Measurements from ENCODE around the gene STARD9. TPM values are rescaled to one million over a fixed set of nuclear protein-coding genes. Genes with fewer than 3 reads are reported as not detected.

Gene STARD9
- total RNA-seq, 1 donor from 2014 or later, result 7.1 TPM

DNA sequence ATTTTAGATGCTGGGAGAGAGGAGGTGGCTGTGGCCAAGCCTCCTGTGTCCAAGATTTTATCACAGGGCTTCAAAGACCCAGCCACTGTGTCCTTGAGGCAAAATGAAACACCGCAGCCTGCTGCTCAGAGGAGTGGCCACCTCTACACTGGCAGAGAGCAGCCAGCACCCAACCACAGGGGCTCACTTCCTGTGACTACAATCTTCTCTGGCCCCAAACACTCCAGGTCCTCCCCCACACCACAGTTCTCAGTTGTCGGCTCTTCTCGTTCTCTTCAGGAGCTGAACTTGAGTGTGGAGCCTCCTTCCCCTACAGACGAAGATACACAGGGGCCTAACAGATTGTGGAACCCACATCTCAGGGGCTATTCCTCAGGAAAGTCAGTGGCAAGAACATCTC is 115.9 kb downstream of the STARD9 start:
- no peak overlapping the region for H3K27ac Mint-ChIP-seq (ENCODE audit: unreplicated experiment)
- no peaks in the 10 kb centered on the region for H3K27me3 Mint-ChIP-seq (ENCODE audit: low read depth, unreplicated experiment)
- no peak for DNase-seq (ENCODE audit: low read depth)
- H3K4me1 Mint-ChIP-seq (ENCODE audit: low read depth, unreplicated experiment), result no peaks in the 10 kb centered on the region
- no peak overlapping the region for H3K27ac ChIP-seq (ENCODE audit: low read depth, low read length)
- no peaks in the 10 kb centered on the region for H3K9me3 ChIP-seq (ENCODE audit: insufficient read depth, low read depth, low read length)
- no peaks in the 10 kb centered on the region for H3K27me3 ChIP-seq (ENCODE audit: insufficient read depth, low read length)
- H3K4me1 ChIP-seq (ENCODE audit: insufficient read depth, low read length), result no peaks in the 10 kb centered on the region
- H3K36me3 ChIP-seq (ENCODE audit: insufficient read depth, low read length), result peaks cover 8% of the 10 kb centered on the region
- no peak for FAIRE-seq
- no peak overlapping the region for H3K4me3 ChIP-seq (ENCODE audit: insufficient read depth, low read depth, low read length)
- H4K20me1 ChIP-seq (ENCODE audit: insufficient read depth, low read length), result no peaks in the 10 kb centered on the region
- H3K9ac ChIP-seq (ENCODE audit: low read length), result no peak overlapping the region
- H3K36me3 Mint-ChIP-seq (ENCODE audit: low read depth, unreplicated experiment), result peaks cover 49% of the 10 kb centered on the region
- no peaks in the 10 kb centered on the region for H3K79me2 ChIP-seq (ENCODE audit: insufficient read depth, low read length)
- TF ChIP-seq EZH2 (IDR thresholded peaks at IDR 0.05; ENCODE audit: insufficient read depth, low read length), result no peak
- TF ChIP-seq, protein P1, sequence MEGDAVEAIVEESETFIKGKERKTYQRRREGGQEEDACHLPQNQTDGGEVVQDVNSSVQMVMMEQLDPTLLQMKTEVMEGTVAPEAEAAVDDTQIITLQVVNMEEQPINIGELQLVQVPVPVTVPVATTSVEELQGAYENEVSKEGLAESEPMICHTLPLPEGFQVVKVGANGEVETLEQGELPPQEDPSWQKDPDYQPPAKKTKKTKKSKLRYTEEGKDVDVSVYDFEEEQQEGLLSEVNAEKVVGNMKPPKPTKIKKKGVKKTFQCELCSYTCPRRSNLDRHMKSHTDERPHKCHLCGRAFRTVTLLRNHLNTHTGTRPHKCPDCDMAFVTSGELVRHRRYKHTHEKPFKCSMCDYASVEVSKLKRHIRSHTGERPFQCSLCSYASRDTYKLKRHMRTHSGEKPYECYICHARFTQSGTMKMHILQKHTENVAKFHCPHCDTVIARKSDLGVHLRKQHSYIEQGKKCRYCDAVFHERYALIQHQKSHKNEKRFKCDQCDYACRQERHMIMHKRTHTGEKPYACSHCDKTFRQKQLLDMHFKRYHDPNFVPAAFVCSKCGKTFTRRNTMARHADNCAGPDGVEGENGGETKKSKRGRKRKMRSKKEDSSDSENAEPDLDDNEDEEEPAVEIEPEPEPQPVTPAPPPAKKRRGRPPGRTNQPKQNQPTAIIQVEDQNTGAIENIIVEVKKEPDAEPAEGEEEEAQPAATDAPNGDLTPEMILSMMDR (IDR thresholded peaks at IDR 0.05; ENCODE audit: insufficient read depth, low read depth, low read length), result no peak
- H2AFZ ChIP-seq (ENCODE audit: low read depth, low read length), result no peak overlapping the region
- no peak overlapping the region for H3K4me3 Mint-ChIP-seq (ENCODE audit: unreplicated experiment)
- no peak overlapping the region for H3K4me2 ChIP-seq (ENCODE audit: low read length)
- peaks cover 2% of the 10 kb centered on the region for H3K9me3 Mint-ChIP-seq (ENCODE audit: unreplicated experiment)

DNA sequence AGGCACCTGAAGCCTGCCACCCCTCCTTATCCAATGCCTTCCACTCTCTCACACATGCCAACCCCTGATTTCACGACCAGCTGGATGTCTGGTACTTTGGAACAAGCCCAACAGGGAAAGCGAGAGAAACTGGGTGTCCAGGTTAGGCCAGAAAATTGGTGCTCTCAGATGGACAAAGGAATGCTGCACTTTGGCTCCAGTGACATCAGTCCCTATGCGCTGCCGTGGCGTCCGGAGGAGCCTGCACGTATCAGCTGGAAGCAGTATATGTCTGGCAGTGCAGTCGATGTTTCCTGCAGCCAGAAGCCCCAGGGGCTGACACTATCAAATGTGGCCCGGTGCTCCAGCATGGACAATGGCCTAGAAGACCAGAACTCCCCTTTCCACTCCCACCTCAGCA is 116.4 kb downstream of the STARD9 start:
- no peak overlapping the region for H3K4me2 ChIP-seq (ENCODE audit: low read length)
- H3K36me3 ChIP-seq (ENCODE audit: insufficient read depth, low read length), result peaks cover 6% of the 10 kb centered on the region
- no peak for FAIRE-seq
- TF ChIP-seq, protein P1 (IDR thresholded peaks at IDR 0.05; ENCODE audit: insufficient read depth, low read depth, low read length), result no peak
- no peak for TF ChIP-seq EZH2 (IDR thresholded peaks at IDR 0.05; ENCODE audit: insufficient read depth, low read length)
- no peaks in the 10 kb centered on the region for H3K4me1 ChIP-seq (ENCODE audit: insufficient read depth, low read length)
- H4K20me1 ChIP-seq (ENCODE audit: insufficient read depth, low read length), result no peaks in the 10 kb centered on the region
- no peak overlapping the region for H3K27ac Mint-ChIP-seq (ENCODE audit: unreplicated experiment)
- H3K27me3 Mint-ChIP-seq (ENCODE audit: low read depth, unreplicated experiment), result no peaks in the 10 kb centered on the region
- no peak overlapping the region for H3K4me3 Mint-ChIP-seq (ENCODE audit: unreplicated experiment)
- no peaks in the 10 kb centered on the region for H3K4me1 Mint-ChIP-seq (ENCODE audit: low read depth, unreplicated experiment)
- H3K27me3 ChIP-seq (ENCODE audit: insufficient read depth, low read length), result no peaks in the 10 kb centered on the region
- H3K79me2 ChIP-seq (ENCODE audit: insufficient read depth, low read length), result no peaks in the 10 kb centered on the region
- no peak overlapping the region for H3K4me3 ChIP-seq (ENCODE audit: insufficient read depth, low read depth, low read length)
- H3K36me3 Mint-ChIP-seq (ENCODE audit: low read depth, unreplicated experiment), result peaks cover 45% of the 10 kb centered on the region
- peaks cover 2% of the 10 kb centered on the region for H3K9me3 Mint-ChIP-seq (ENCODE audit: unreplicated experiment)
- H3K27ac ChIP-seq (ENCODE audit: low read depth, low read length), result no peak overlapping the region
- H3K9me3 ChIP-seq (ENCODE audit: insufficient read depth, low read depth, low read length), result no peaks in the 10 kb centered on the region
- no peak for DNase-seq (ENCODE audit: low read depth)
- no peak overlapping the region for H3K9ac ChIP-seq (ENCODE audit: low read length)
- no peak overlapping the region for H2AFZ ChIP-seq (ENCODE audit: low read depth, low read length)

DNA sequence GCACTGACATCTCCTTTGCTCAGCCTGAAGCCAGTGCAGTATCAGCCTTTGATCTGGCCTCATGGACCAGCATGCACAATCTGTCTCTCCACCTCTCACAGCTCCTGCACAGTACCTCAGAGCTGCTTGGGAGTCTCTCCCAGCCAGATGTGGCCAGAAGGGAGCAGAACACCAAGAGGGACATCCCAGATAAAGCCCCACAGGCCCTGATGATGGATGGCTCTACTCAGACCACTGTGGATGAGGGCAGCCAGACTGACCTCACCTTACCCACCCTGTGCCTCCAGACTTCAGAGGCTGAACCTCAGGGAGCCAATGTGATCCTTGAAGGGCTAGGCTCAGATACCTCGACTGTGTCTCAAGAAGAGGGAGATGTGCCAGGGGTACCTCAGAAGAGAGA is 117.1 kb downstream of the STARD9 start:
- DNase-seq (ENCODE audit: low read depth), result no peak
- no peaks in the 10 kb centered on the region for H3K9me3 ChIP-seq (ENCODE audit: insufficient read depth, low read depth, low read length)
- no peak overlapping the region for H3K9ac ChIP-seq (ENCODE audit: low read length)
- no peak for TF ChIP-seq EZH2 (IDR thresholded peaks at IDR 0.05; ENCODE audit: insufficient read depth, low read length)
- TF ChIP-seq, protein P1 (IDR thresholded peaks at IDR 0.05; ENCODE audit: insufficient read depth, low read depth, low read length), result no peak
- H3K4me3 ChIP-seq (ENCODE audit: insufficient read depth, low read depth, low read length), result no peak overlapping the region
- Mint-ChIP-seq H3K36me3 (ENCODE audit: low read depth, unreplicated experiment) (peaks cover 37% of the 10 kb centered on the region), H3K27me3 (ENCODE audit: low read depth, unreplicated experiment) (no peaks in the 10 kb centered on the region), H3K27ac (ENCODE audit: unreplicated experiment) (no peak overlapping the region), H3K9me3 (ENCODE audit: unreplicated experiment) (no peaks in the 10 kb centered on the region), H3K4me1 (ENCODE audit: low read depth, unreplicated experiment) (no peaks in the 10 kb centered on the region), H3K4me3 (ENCODE audit: unreplicated experiment) (no peak overlapping the region)
- H3K27ac ChIP-seq (ENCODE audit: low read depth, low read length), result no peak overlapping the region
- H3K36me3 ChIP-seq (ENCODE audit: insufficient read depth, low read length), result no peaks in the 10 kb centered on the region
- H3K27me3 ChIP-seq (ENCODE audit: insufficient read depth, low read length), result no peaks in the 10 kb centered on the region
- H2AFZ ChIP-seq (ENCODE audit: low read depth, low read length), result no peak overlapping the region
- no peak for FAIRE-seq
- no peaks in the 10 kb centered on the region for H3K79me2 ChIP-seq (ENCODE audit: insufficient read depth, low read length)
- no peaks in the 10 kb centered on the region for H3K4me1 ChIP-seq (ENCODE audit: insufficient read depth, low read length)
- no peaks in the 10 kb centered on the region for H4K20me1 ChIP-seq (ENCODE audit: insufficient read depth, low read length)
- H3K4me2 ChIP-seq (ENCODE audit: low read length), result no peak overlapping the region
